H1 (cell line): Measurements from ENCODE around the gene NXNL2. TPM values are rescaled to one million over a fixed set of nuclear protein-coding genes. Genes with fewer than 3 reads are reported as not detected.

ENCODE experiments used
- ATF2 ChIP-seq: IDR thresholded peaks from 2 replicates; pipeline ENCODE4 v1.6.1; 2012; ENCODE audit warnings: low read length, inconsistent platforms
- BRCA1 ChIP-seq: IDR thresholded peaks from 2 replicates; pipeline ENCODE4 v1.6.1; 2012; ENCODE audit warnings: low read depth, low read length, improper control_type of control experiment
- CTBP2 ChIP-seq: IDR thresholded peaks from 2 replicates; pipeline ENCODE4 v1.7.0; 2011; ENCODE audit warnings: borderline replicate concordance, mild to moderate bottlenecking, moderate library complexity, mixed read lengths, low read length; ENCODE audit not compliant: insufficient read depth, insufficient read length
- MAFK ChIP-seq: IDR thresholded peaks from 2 replicates; pipeline ENCODE4 v1.6.1; 2012; ENCODE audit warnings: low read depth, mild to moderate bottlenecking, improper control_type of control experiment, low read length
- RFX5 ChIP-seq: IDR thresholded peaks from 2 replicates; pipeline ENCODE4 v1.6.1; 2011; ENCODE audit warnings: low read depth, low read length, improper control_type of control experiment, borderline replicate concordance
- RXRA ChIP-seq: IDR thresholded peaks from 2 replicates; pipeline ENCODE4 v1.6.1; 2011; ENCODE audit warnings: low read depth, mild to moderate bottlenecking, low read length, moderate library complexity; ENCODE audit not compliant: insufficient read depth
- polyA plus RNA-seq, 7 experiments: library from polyadenylated mRNA; depleted of rRNA in 3 of 7; stranded (reverse) in 5 of 7; unstranded in 2 of 7; fragments of >200 nt in 5 of 7; fragments of 200-250 nt in 2 of 7; gene quantifications; 1 replicate in 5 of 7; 2 replicates in 1 of 7; 4 replicates in 1 of 7; pipeline versions ENCODE4 v1.2.1 to v1.2.3, GENCODE V29; 2011 to 2013; ENCODE audit warnings: missing spikeins in 2 of 7, mixed read lengths in 2 of 7
- total RNA-seq: library from RNA; stranded (reverse); fragmentation: NEBNext Ultra II Directional; extraction: Animal tissue kit (Norgen Biotek cat#: 25700); gene quantifications from 2 replicates; pipeline ENCODE4 v1.2.1, GENCODE V29; 2021

The NXNL2 gene
- total and polyA plus RNA-seq, 2 of the 8 experiments (the other 6 are each of a cell fraction or from before 2014, with no cell fraction given) = 1.9 to 2.6 TPM

GRCh38 chr9:88544245-88544644 lies 9.3 kb downstream of the NXNL2 start (continued):
- TF ChIP-seq MAFK (no peak), BRCA1 (no peak), ATF2 (no peak), RFX5 (no peak), CTBP2 (no peak), RXRA (no peak)
